Activated CD4-positive, alpha-beta T cell treated with anti-CD3 and anti-CD28 coated beads, Interleukin-2, amount 10 ng/mL, durations not matched to agents 7 days and 5 days (primary cell): ENCODE data around the gene CYP27C1. TPM values are rescaled to one million over a fixed set of nuclear protein-coding genes. Genes with fewer than 3 reads are reported as not detected.

Experiments used
- CTCF ChIA-PET: fragments of 350-600 bp; sonication (Branson Sonifier 250); formaldehyde crosslinking; loops from one replicate; lab custom pipeline; 2021; ENCODE audit warnings: antibody characterized with exemption; lab: Charles Lee
- POLR2A ChIA-PET: fragments of 350-600 bp; sonication (Branson Sonifier 250); formaldehyde crosslinking; loops from one replicate; lab custom pipeline; 2021; ENCODE audit warnings: antibody characterized with exemption; lab: Charles Lee
- DNase-seq: peaks from one replicate; pipeline ENCODE4 v3.0.0-alpha.2; 2020
- H3K27ac Mint-ChIP-seq: one replicate; pipeline ENCODE4 v1.8.0; 2021; ENCODE audit warnings: mild to moderate bottlenecking, moderate library complexity, mixed read lengths
- H3K27me3 Mint-ChIP-seq: one replicate; pipeline ENCODE4 v1.8.0; 2021; ENCODE audit warnings: mixed read lengths
- H3K36me3 Mint-ChIP-seq: one replicate; pipeline ENCODE4 v1.8.0; 2021; ENCODE audit warnings: low read depth, mixed read lengths
- H3K4me1 Mint-ChIP-seq: one replicate; pipeline ENCODE4 v1.8.0; 2021; ENCODE audit warnings: mixed read lengths
- H3K4me3 Mint-ChIP-seq: one replicate; pipeline ENCODE4 v1.8.0; 2021; ENCODE audit warnings: mild to moderate bottlenecking, moderate library complexity, mixed read lengths
- H3K9me3 Mint-ChIP-seq: one replicate; pipeline ENCODE4 v1.8.0; 2021; ENCODE audit warnings: mixed read lengths
- total RNA-seq, 2 experiments: library from RNA; stranded (reverse); gene quantifications; one replicate each; pipeline ENCODE4 v1.2.3, GENCODE V29; 2021

Gene CYP27C1
- total RNA-seq, 2 experiments from 2014 or later: not detected

DNA sequence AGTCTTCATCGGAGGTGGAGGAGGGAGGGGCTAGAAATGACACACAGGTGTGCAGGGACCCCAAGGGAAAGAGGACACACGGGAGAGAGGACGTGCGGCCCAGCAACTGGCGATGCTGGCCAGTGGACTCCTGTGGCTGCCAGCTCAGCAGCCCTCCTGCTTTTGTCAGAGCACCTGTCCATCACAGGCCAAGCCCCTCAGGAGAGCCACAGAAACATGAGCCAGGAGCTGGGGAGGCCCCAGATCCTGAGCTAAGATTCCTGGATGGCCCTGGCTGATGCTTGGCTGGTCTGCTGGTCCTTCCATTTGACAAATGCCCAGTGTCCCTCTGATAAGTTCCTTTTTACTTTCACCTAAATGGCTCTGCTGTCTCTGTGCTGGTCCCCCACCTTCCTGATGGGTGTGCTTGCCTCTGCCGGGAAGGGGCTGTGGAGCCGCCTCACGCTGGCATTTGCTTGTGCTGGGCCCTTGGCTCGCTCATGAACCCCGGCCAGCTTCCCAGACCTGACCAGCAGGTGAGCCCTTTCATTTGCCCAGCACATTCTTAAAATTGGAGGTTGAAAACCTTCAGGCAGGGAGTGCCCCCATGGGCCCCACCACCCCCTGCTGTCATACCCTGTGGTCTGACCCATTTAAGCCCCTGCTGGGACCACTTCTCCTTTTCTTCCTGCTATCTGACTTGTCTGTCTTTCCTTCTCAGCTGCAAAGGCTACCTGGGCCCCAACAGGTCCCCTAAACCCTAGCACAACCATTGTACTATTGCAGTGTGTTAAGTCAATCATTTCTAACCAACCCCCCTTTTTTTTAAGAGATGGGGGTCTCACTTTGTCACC is 37.3 kb downstream of the CYP27C1 start:
- CTCF ChIA-PET: interaction anchor here (1.1 kb wide), 1 partner anchor 17 kb away, joined by 3 read pairs; no protein-coding TSS in a partner anchor

DNA sequence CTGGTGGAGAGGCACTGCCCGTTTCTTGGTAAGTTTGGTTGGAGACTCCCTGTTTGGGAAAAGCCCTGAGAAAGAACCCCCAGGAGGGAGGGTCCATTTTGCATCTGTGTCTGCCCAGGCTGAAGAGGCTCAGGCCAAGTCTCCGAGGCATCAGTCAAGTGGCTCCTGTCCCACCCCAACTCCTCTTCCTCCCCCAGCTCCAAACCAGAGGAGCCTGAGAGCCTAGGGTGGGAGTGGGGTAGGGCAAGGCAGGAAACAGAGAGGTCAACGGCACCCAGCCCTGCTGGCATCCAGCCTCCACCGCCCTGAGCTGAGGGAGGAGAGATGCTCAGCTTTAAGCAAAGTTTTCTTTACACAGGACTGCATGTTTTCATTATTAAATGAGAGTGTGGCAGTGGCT is 38.2 kb downstream of the CYP27C1 start:
- CTCF ChIA-PET: interaction anchor here (1.1 kb wide), 1 partner anchor 18 kb away, joined by 3 read pairs; no protein-coding TSS in a partner anchor
- POLR2A ChIA-PET: no interaction called here
- DNase-seq: no peak
- peaks cover 3% of the 10 kb centered on the region for H3K9me3 Mint-ChIP-seq
- H3K4me1 Mint-ChIP-seq: peaks cover 8% of the 10 kb centered on the region
- peaks cover 23% of the 10 kb centered on the region for H3K27me3 Mint-ChIP-seq
- no peak overlapping the region for H3K27ac Mint-ChIP-seq
- no peaks in the 10 kb centered on the region for H3K36me3 Mint-ChIP-seq
- no peak overlapping the region for H3K4me3 Mint-ChIP-seq

More for the DNA sequence above, 37.3 kb downstream of the CYP27C1 start:
- no peak for DNase-seq
- Mint-ChIP-seq H3K36me3 (no peaks in the 10 kb centered on the region), H3K27ac (no peak overlapping the region), H3K4me1 (peaks cover 8% of the 10 kb centered on the region), H3K9me3 (peaks cover 3% of the 10 kb centered on the region), H3K4me3 (no peak overlapping the region), H3K27me3 (peaks cover 29% of the 10 kb centered on the region)
- POLR2A ChIA-PET: no interaction called here

DNA sequence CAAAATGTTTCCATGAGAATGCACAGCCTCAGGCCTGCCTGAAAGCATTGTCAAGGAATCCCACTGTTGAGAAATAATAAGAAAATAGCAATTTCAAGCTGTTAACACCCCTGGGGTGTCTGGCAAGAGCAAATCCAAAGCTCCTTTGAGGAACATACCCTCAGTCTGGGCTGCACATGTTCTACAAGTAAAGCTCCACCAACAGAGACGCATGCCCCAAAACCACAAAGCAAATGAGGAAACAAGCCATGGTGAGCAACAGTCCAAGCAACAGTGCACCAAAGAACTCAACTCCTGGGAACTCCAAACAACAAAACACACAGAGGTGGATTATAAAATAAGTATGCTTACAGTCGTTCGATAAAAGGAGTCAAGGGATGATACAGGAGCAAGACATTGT is 40.3 kb downstream of the CYP27C1 start:
- ChIA-PET POLR2A (no interaction called here), CTCF (no interaction called here)
- Mint-ChIP-seq H3K9me3 (peaks cover 3% of the 10 kb centered on the region), H3K27me3 (peaks cover 17% of the 10 kb centered on the region), H3K4me3 (no peak overlapping the region), H3K27ac (no peak overlapping the region), H3K4me1 (peaks cover 2% of the 10 kb centered on the region), H3K36me3 (no peaks in the 10 kb centered on the region)
- no peak for DNase-seq

DNA sequence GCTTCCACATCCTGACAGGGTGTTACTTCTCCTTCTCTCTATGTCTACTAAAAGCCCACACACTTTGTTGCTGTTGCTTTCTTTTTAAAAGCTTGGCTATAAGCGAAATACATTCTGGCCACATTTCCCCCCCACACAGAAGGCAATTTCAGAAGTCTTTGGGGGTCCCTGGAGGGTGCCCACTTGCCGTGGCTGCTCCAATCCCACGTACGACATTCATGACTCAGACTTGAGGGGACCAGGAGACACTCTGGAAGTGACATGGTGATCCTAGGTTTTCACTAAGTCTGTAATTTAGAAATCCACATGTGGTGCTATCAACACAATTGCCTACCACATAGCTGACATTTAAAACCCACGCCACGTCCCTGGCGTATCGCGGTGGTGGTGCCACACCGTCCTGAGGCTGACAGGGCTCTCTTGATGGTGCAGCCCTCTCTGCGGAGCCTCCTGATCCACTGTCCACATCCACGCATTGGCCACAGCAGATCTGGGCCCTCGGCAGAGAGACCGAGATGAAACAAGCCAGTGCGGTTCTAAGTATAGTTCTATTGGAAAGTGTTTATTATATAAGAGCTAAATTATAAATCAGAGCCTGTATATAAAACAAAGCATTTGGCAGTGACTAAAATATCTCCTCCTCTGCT is 42.4 kb downstream of the CYP27C1 start:
- CTCF ChIA-PET: interaction anchor here (1.1 to 1.4 kb wide), 2 partner anchors 9 to 97 kb away, joined by 3 to 6 read pairs; no protein-coding TSS in a partner anchor

DNA sequence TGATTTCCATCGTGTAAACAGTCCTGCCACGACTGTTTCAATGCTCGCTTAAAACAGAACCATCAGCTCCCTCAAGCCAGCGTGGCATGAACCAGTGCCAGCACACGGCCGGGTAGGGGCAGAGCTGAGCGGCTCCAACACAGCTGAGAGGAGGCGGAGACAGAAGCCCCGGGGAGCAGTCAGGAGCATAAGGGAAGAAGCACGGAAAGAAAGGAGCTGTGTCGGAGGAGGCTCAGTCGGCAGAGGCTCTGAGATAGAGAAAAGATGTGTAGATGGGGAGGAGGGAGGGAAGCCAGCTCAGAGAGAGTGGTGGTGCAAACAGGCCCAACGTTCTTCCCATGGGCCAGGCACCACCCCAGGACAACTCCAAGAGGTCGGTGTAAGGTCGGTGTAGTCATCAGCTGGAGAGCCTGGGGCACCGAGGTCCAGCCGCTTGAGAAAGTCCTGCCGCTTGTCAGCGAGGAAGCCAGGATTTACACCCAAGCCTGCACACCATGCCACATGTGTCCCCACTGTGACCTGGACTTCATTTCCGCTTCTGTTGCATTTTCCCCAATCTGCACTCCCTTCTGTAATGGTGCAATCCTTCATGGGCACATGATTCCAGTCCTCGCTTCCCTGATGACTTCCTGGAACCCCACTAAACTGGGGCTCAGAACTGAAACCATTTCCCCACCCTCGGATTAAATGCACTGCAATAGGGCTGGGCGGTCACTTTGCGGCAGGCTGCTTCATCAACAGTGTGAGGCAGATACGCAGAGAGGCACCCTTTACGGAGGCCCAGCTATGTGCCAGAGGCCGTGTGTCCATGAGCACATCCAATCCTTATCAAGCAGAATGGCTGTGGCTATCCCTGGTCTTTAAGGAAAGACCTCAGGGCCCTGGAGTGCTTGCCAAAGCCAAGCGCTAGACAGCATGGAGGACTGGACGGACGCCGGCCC is 43.5 kb downstream of the CYP27C1 start:
- peaks cover 8% of the 10 kb centered on the region for H3K27me3 Mint-ChIP-seq
- CTCF ChIA-PET: no interaction called here
- DNase-seq: no peak
- H3K9me3 Mint-ChIP-seq: peaks cover 3% of the 10 kb centered on the region
- H3K4me3 Mint-ChIP-seq: no peak overlapping the region
- H3K4me1 Mint-ChIP-seq: no peaks in the 10 kb centered on the region
- no peaks in the 10 kb centered on the region for H3K36me3 Mint-ChIP-seq
- POLR2A ChIA-PET: no interaction called here
- H3K27ac Mint-ChIP-seq: no peak overlapping the region

More for the DNA sequence above, 42.4 kb downstream of the CYP27C1 start:
- no peak overlapping the region for H3K4me3 Mint-ChIP-seq
- POLR2A ChIA-PET: interaction anchor here (0.6 kb wide), 1 partner anchor 46 kb away, joined by 6 read pairs; no protein-coding TSS in a partner anchor
- no peaks in the 10 kb centered on the region for H3K36me3 Mint-ChIP-seq
- peaks cover 3% of the 10 kb centered on the region for H3K9me3 Mint-ChIP-seq
- H3K27me3 Mint-ChIP-seq: peaks cover 8% of the 10 kb centered on the region
- no peak overlapping the region for H3K27ac Mint-ChIP-seq
- no peaks in the 10 kb centered on the region for H3K4me1 Mint-ChIP-seq
- no peak for DNase-seq

DNA sequence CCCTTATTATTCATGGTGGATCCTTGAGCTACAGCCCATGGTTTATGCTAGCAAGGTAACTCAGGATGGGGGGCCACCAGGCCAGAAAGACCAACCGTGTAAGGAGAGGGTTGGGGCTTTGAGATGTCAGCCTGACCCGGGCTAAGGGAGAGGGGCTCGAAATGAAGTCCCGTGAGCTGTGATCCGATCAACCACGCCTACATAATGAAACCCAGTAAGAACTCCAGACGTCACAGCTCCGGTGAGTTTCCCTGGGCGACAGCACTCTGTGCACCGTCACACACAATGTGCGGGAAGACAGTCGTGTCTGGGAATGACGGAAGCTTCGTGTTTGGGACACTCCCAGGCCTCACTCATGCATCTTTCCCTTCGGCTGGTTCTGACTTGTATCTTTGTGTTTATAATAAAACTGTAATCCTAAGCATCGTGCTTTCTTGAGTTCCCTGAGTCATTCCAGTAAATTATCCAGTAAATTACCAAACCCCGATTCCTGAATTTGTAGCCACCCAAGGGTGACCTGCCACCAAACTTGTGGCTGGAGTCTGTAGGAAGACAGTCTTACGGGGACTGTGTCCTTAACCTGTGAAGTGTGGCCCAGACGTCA is 44.2 kb downstream of the CYP27C1 start:
- Mint-ChIP-seq H3K27me3 (peaks cover 8% of the 10 kb centered on the region), H3K4me1 (no peaks in the 10 kb centered on the region), H3K27ac (no peak overlapping the region), H3K9me3 (peaks cover 3% of the 10 kb centered on the region), H3K36me3 (no peaks in the 10 kb centered on the region), H3K4me3 (no peak overlapping the region)
- CTCF ChIA-PET: no interaction called here
- DNase-seq: no peak
- POLR2A ChIA-PET: no interaction called here

DNA sequence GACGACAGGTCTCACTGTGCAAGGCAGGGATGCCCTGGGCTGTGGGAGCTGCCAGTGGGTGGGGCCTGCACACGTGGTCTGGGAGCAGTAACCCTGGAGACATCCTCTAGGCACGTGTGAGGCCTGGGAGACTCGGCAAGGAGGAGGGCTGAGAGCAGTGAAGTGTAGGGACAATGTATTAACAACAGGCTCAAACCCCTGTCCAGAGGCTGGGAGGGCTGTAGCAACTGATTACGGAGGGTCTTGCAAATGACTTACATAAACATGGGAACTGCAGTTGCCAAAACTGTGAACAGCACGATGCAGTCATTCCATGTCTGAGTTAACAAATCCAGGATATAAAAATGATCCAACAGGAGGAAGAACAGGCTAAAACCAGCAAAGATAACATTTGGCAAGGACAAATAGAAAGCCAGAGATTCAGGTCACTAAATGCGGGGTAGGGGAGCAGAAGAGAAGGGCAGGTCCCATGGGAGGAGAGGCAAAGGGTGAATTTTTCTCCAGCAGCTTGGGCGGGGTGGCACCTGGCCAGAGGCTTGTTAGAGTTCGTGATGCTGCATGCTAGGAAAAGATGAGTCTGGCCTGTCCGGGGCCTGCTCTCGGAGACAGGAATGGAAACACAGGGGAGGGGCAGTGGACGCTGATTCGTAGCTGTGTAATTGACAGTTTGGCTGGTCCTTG is 44.9 kb downstream of the CYP27C1 start:
- Mint-ChIP-seq H3K4me3 (no peak overlapping the region), H3K27me3 (peaks cover 4% of the 10 kb centered on the region), H3K36me3 (no peaks in the 10 kb centered on the region), H3K27ac (no peak overlapping the region), H3K4me1 (no peaks in the 10 kb centered on the region), H3K9me3 (no peaks in the 10 kb centered on the region)
- CTCF ChIA-PET: no interaction called here
- POLR2A ChIA-PET: no interaction called here
- DNase-seq: no peak

DNA sequence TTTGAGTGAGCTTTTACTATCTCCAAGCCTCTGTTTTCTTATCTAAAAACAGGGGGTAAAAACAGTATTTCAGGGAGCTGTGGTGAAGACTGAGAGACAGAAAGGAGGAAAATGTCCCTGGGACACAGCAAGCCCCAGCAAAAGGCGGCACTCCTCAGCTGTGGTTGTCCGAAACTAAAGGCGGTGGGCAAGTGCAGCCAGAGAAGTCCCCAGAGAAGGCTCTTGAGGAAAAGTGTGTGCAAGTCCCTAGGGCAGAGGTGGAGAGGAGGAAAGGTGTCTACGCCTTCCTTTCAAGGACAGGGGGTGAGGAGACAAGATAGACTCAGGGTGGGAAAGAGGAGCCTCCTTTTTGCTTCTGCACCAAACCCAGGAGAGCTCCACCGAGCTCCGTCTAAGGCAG is 45.5 kb downstream of the CYP27C1 start:
- H3K4me1 Mint-ChIP-seq: no peaks in the 10 kb centered on the region
- peaks cover 2% of the 10 kb centered on the region for H3K27me3 Mint-ChIP-seq
- no peak overlapping the region for H3K4me3 Mint-ChIP-seq
- ChIA-PET POLR2A (no interaction called here), CTCF (no interaction called here)
- no peak overlapping the region for H3K27ac Mint-ChIP-seq
- no peak for DNase-seq
- no peaks in the 10 kb centered on the region for H3K9me3 Mint-ChIP-seq
- H3K36me3 Mint-ChIP-seq: no peaks in the 10 kb centered on the region

DNA sequence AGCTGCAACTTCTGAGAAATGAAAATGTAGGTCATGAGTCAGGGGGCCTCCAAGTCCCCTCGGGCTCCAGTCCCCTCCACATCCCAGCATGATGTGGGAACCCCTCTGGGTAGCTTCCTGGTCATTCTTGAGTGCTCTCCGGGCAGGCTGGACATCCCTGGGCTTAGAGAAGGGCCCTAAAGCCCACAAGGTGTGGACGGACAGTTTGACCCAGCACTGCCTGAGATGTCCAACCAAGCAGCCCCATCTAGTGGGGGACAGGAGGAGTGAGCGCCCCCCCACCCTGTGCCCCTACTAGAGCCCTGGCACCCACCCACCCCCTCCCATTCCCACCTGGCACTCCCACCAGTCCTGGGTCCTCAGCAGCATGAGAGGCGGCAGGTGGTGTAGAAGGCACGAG is 46.0 kb downstream of the CYP27C1 start:
- no peaks in the 10 kb centered on the region for H3K36me3 Mint-ChIP-seq

DNA sequence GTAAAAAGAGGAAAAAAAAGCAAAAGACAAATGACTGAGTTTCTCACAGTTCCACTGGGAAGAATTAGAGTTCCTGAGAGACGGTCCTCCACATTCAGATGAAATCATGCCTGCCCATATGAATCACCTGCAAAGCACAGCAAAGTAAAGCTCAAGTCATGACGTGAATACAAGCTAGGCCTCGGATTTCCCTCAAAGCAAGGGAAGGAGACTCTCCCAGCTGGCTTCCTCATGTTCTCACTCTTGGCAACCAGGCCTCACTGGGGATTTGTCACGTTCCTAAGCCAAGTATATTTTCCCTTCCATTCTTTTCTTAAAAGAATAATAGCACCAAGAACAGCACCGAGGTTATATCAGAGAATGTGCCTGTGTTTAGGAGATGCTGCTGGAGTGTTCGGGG is 47.0 kb downstream of the CYP27C1 start:
- H3K9me3 Mint-ChIP-seq: no peaks in the 10 kb centered on the region
- no peaks in the 10 kb centered on the region for H3K36me3 Mint-ChIP-seq
- no peak overlapping the region for H3K27ac Mint-ChIP-seq
- DNase-seq: no peak
- ChIA-PET CTCF (interaction anchor here (0.5 to 0.9 kb wide), 2 partner anchors 11 to 623 kb away, joined by 3 read pairs; no protein-coding TSS in a partner anchor), POLR2A (no interaction called here)
- H3K27me3 Mint-ChIP-seq: no peaks in the 10 kb centered on the region
- H3K4me1 Mint-ChIP-seq: no peaks in the 10 kb centered on the region
- H3K4me3 Mint-ChIP-seq: no peak overlapping the region

More for the DNA sequence above, 46.0 kb downstream of the CYP27C1 start:
- CTCF ChIA-PET: no interaction called here
- Mint-ChIP-seq H3K27ac (no peak overlapping the region), H3K9me3 (no peaks in the 10 kb centered on the region), H3K27me3 (peaks cover 2% of the 10 kb centered on the region), H3K4me3 (no peak overlapping the region), H3K4me1 (no peaks in the 10 kb centered on the region)
- POLR2A ChIA-PET: no interaction called here
- DNase-seq: no peak

DNA sequence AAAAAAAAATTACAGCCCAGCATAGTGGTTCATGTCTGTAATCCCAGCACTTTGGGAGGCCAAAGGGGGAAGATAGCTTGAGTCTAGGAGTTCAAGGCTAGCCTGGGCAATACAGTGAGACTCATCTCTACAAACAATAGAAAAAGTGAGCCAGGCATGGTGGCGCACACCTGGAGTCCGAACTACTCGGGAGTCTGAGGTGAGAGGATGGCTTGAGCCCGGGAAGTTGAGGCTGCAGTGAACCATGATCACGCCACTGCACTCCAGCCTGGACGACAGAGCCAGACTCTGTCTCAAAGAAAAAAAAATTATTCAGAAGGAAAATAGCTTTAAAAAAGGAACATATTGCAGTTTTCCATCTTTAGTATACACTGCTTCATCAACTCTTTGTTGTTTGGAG is 47.8 kb downstream of the CYP27C1 start:
- no peak overlapping the region for H3K4me3 Mint-ChIP-seq
- no peaks in the 10 kb centered on the region for H3K4me1 Mint-ChIP-seq
- ChIA-PET CTCF (interaction anchor here (0.6 to 0.9 kb wide), 2 partner anchors 12 to 59 kb away, joined by 3 read pairs; no protein-coding TSS in a partner anchor), POLR2A (interaction anchor here (0.5 kb wide), 1 partner anchor 98 kb away, joined by 3 read pairs; no protein-coding TSS in a partner anchor)
- no peaks in the 10 kb centered on the region for H3K27me3 Mint-ChIP-seq
- DNase-seq: no peak
- H3K36me3 Mint-ChIP-seq: no peaks in the 10 kb centered on the region
- no peak overlapping the region for H3K27ac Mint-ChIP-seq
- H3K9me3 Mint-ChIP-seq: no peaks in the 10 kb centered on the region
